Measurements from ENCODE around the gene MLIP.

Gene MLIP

GRCh38 chr6:54111341-54112045 lies at the start of gene MLIP:
TSS of gene MLIP (plus strand) at chr6:54111443. CDS start at chr6:54111480, 37 bp downstream.
- H3K4me3 ChIP-seq (ENCODE audit: low read depth, low read length), result no peak within 1 kb of the TSS
- no peak for DNase-seq (ENCODE audit: low read depth)
- no peak for TF ChIP-seq CTCF (IDR thresholded peaks at IDR 0.05; ENCODE audit: insufficient read depth, low read depth, low read length, missing control alignments)

GRCh38 chr6:54063228-54063539 lies 48.1 kb upstream of the MLIP start:
- TF ChIP-seq CTCF (IDR thresholded peaks at IDR 0.05; ENCODE audit: insufficient read depth, low read depth, low read length, missing control alignments), result no peak
- H3K4me3 ChIP-seq (ENCODE audit: low read depth, low read length), result no peak overlapping the region
- DNase-seq (ENCODE audit: low read depth), result no peak

GRCh38 chr6:54068694-54069093 lies 42.5 kb upstream of the MLIP start:
- no peak overlapping the region for H3K4me3 ChIP-seq (ENCODE audit: low read depth, low read length)
- DNase-seq (ENCODE audit: low read depth), result no peak
- no peak for TF ChIP-seq CTCF (IDR thresholded peaks at IDR 0.05; ENCODE audit: insufficient read depth, low read depth, low read length, missing control alignments)

GRCh38 chr6:54070025-54070424 lies 41.2 kb upstream of the MLIP start:
- no peak for DNase-seq (ENCODE audit: low read depth)
- no peak overlapping the region for H3K4me3 ChIP-seq (ENCODE audit: low read depth, low read length)
- TF ChIP-seq CTCF (IDR thresholded peaks at IDR 0.05; ENCODE audit: insufficient read depth, low read depth, low read length, missing control alignments), result no peak

GRCh38 chr6:54071821-54072340 lies 39.4 kb upstream of the MLIP start:
- TF ChIP-seq CTCF (IDR thresholded peaks at IDR 0.05; ENCODE audit: insufficient read depth, low read depth, low read length, missing control alignments), result no peak
- H3K4me3 ChIP-seq (ENCODE audit: low read depth, low read length), result no peak overlapping the region
- DNase-seq (ENCODE audit: low read depth), result no peak

GRCh38 chr6:54072635-54073313 lies 38.5 kb upstream of the MLIP start:
- DNase-seq (ENCODE audit: low read depth), result no peak
- no peak overlapping the region for H3K4me3 ChIP-seq (ENCODE audit: low read depth, low read length)
- TF ChIP-seq CTCF (IDR thresholded peaks at IDR 0.05; ENCODE audit: insufficient read depth, low read depth, low read length, missing control alignments), result no peak
